HUES6 (cell line): ENCODE results near the gene ZNF138.
"Not testable (repeated sequence)": the region's sequence is repeated elsewhere in the genome, so short reads cannot be mapped to it uniquely, and the experiment has no call there.

ENCODE experiments used
- H3K27ac ChIP-seq: 2 replicates; pipeline ENCODE4 v1.7.0; 2013; ENCODE audit warnings: low read depth, mild to moderate bottlenecking, low read length, inconsistent platforms
- H3K27me3 ChIP-seq: 2 replicates; pipeline ENCODE4 v1.6.1; 2013; ENCODE audit warnings: low read length; ENCODE audit not compliant: control insufficient read depth, insufficient read depth
- H3K36me3 ChIP-seq: 2 replicates; pipeline ENCODE4 v1.6.1; 2013; ENCODE audit warnings: low read length; ENCODE audit not compliant: control insufficient read depth, insufficient read depth
- H3K4me1 ChIP-seq: 2 replicates; pipeline ENCODE4 v1.6.1; 2013; ENCODE audit warnings: low read length; ENCODE audit not compliant: control insufficient read depth, insufficient read depth
- H3K4me3 ChIP-seq: 2 replicates; pipeline ENCODE4 v1.5.1; 2013; ENCODE audit warnings: low read depth, low read length
- H3K9ac ChIP-seq: one replicate; pipeline ENCODE4 v1.6.1; 2013; ENCODE audit warnings: mild to moderate bottlenecking, low read length
- H3K9me3 ChIP-seq: 2 replicates; pipeline ENCODE4 v1.6.1; 2013; ENCODE audit warnings: low read depth, low read length; ENCODE audit not compliant: control insufficient read depth, insufficient read depth

The ZNF138 gene

DNA sequence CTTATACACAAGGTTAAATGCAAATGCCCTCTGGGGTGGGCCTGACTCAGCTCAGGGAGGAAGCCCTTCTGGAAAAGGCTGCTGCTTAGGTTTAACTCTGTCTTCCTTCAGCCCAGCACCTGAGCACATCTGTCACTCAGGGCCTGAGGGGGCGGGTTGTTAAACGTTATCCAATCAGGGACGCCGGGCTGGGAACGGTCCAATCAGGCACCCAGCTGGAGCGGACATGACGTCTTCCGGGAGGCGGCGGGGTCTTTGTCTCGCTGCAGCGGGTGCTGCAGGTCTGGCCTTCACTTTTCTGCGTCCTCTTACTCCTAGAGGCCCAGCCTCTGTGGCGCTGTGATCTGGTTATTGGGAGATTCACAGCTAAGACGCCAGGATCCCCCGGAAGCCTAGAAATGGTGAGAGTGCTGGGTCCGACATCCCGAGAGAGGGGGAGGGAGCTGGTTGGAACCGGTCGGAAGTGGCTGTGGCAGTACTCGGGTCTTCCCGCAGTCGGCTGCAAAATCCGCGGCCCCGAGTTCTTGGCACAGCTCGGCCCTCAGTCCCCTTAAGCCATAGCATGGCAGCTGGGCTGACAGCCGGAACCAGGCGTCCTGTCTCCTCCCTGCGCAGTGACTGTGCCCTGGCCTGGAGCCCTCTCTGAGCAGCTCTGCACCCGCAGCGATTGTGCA, at the start of gene ZNF138:
Gene ZNF138, plus strand, starts transcription at position 258 of the 674 bp plus-strand sequence. Its CDS starts 141 bp downstream, at position 399.
- H3K4me3 ChIP-seq = peak within 1 kb of the TSS; percentile 81
- H3K36me3 ChIP-seq = peaks cover 20% of the 10 kb centered on the region
- no peaks in the 10 kb centered on the region for H3K27me3 ChIP-seq
- H3K9me3 ChIP-seq = no peaks in the 10 kb centered on the region
- H3K27ac ChIP-seq = peak within 1 kb of the TSS; percentile 61; the same call in 1 of the 2 replicates
- H3K4me1 ChIP-seq = peaks cover 7% of the 10 kb centered on the region; the same call in 1 of the 2 replicates
- H3K9ac ChIP-seq = peak within 1 kb of the TSS; percentile 85

DNA sequence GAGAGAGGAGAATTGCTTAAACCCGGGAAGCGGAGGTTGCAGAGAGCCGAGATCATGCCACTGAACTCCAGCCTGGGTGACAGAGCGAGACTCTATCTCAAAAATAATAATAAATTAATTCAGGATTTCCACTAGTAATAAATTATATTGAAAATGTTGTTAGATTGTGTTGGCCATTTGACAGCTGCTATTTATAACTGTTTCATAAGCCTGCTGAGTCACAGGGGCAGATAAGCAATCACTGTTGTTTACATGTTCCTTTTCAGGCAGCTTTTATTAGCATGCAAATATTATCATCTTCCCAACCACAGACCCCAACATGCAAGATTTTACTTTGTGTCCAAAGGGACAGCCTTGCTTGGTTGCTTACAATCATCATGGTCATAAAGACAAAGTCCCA, 49.5 kb upstream of the ZNF138 start:
- H3K4me1 ChIP-seq = no peaks in the 10 kb centered on the region
- no peaks in the 10 kb centered on the region for H3K36me3 ChIP-seq
- H3K9me3 ChIP-seq = peaks cover 35% of the 10 kb centered on the region
- H3K4me3 ChIP-seq = no peak overlapping the region
- no peak overlapping the region for H3K27ac ChIP-seq
- H3K9ac ChIP-seq = no peak overlapping the region
- H3K27me3 ChIP-seq = no peaks in the 10 kb centered on the region

DNA sequence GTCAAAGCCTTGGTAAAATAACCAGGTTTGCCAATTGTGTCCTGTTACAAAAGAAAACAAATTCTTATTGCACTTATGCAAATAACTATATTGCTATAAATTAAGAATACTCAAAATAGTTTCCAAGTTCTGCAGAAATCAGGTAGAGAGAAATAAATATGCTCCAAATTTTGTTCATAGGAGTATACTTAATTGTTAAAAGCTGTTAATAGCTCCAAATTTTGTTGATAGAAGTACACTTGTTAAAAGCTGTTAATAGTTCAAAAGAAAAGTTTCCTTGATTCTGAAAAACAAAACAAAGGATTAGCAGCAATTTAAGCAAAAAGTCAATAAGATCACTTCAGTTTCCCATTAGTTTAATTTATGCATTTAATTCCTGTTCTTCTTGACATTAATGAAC, 46.4 kb upstream of the ZNF138 start:
- Histone ChIP-seq H3K27ac (no peak overlapping the region), H3K4me3 (no peak overlapping the region), H3K27me3 (no peaks in the 10 kb centered on the region), H3K9me3 (peaks cover 37% of the 10 kb centered on the region), H3K4me1 (no peaks in the 10 kb centered on the region), H3K9ac (no peak overlapping the region), H3K36me3 (no peaks in the 10 kb centered on the region)

DNA sequence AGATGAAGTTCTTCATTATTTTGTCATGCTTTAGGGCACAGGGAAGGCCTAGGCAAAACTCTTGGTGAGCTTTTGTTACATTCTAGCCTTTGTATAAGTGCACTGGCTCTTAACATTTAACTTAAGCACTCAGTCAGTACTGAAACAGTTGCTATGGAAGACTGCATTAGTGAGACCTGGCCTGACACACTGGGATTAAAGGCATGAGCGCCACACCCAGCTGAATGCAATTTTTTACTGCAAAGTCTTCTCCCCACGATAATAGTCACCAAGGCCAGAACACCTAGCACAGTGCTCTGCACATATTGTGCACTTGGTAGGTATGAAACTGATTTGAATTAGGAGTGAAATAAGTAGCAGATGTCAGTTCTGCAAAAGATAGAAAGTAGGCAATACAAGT, 41.2 kb upstream of the ZNF138 start:
- H3K9me3 ChIP-seq = peaks cover 36% of the 10 kb centered on the region
- H3K36me3 ChIP-seq = no peaks in the 10 kb centered on the region
- H3K4me1 ChIP-seq = no peaks in the 10 kb centered on the region
- no peak overlapping the region for H3K4me3 ChIP-seq
- H3K27ac ChIP-seq = no peak overlapping the region
- H3K27me3 ChIP-seq = no peaks in the 10 kb centered on the region
- H3K9ac ChIP-seq = no peak overlapping the region

DNA sequence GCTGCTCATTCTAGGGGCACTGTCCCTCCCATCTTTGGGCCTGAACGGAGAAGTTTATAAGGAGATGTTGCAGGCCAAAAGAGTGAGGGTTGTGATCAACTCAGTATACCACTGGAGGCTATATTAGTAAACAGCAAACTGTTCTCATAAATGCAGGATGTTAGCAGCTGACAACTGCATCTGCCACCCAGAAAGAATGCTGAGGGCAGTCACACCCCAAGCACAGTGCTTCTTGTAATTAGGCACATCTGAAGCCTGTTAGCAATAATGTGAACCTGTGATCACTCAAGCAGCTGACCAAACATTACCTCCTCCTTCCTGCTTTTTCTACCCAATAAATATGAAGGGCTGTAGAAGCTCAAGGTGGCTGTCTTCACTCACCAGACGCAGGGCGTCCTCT, 38.4 kb upstream of the ZNF138 start:
- Histone ChIP-seq H3K4me1 (no peaks in the 10 kb centered on the region), H3K9ac (no peak overlapping the region), H3K4me3 (no peak overlapping the region), H3K9me3 (peaks cover 32% of the 10 kb centered on the region; the same call in 1 of the 2 replicates), H3K27ac (no peak overlapping the region), H3K27me3 (no peaks in the 10 kb centered on the region), H3K36me3 (no peaks in the 10 kb centered on the region)

DNA sequence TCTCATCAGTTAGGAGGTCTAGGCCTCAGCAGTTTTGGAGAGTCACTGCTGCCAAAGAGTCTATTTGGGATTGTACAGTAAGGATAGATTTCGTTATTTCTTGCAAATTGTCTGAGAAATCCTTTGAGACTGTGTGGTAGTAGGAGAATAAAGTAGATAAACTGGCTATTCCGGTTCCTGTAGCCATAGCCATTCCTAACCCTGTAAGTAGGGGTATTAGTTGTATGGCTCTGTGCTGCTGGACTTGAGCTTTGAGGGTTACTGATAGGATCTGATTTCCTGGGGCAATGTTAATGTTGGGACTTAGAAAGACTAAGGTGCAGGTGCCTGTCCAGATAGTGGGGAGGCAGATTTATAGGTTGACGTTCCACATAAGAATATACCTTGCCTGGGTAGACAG, 36.1 kb upstream of the ZNF138 start:
- H3K27ac ChIP-seq = no peak overlapping the region
- H3K9ac ChIP-seq = no peak overlapping the region
- H3K36me3 ChIP-seq = no peaks in the 10 kb centered on the region
- no peaks in the 10 kb centered on the region for H3K27me3 ChIP-seq
- no peaks in the 10 kb centered on the region for H3K4me1 ChIP-seq
- H3K9me3 ChIP-seq = peaks cover 27% of the 10 kb centered on the region; the same call in 1 of the 2 replicates
- no peak overlapping the region for H3K4me3 ChIP-seq

DNA sequence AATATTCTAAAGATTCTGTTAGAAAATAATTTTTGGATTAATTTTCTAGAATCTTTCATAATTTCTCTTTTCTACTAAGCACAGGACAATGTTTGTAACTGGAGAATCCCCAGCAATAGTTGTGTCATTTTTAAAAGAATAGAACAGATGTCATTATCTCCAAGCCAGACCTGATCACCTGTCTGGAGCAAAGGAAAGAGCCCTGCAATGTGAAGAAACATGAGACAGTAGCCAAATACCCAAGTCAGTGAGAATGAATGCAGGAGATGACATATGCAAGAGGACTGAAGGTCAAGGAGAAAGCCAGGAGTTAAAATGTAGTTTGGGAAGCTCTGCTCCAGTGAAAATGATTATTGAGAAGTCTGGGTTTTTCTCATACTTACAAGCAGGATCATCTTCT, 25.4 kb upstream of the ZNF138 start:
- H3K4me1 ChIP-seq = no peaks in the 10 kb centered on the region
- no peak overlapping the region for H3K9ac ChIP-seq
- no peak overlapping the region; the same call in 1 of the 2 replicates for H3K4me3 ChIP-seq
- no peaks in the 10 kb centered on the region for H3K36me3 ChIP-seq
- H3K27me3 ChIP-seq = no peaks in the 10 kb centered on the region; the same call in 1 of the 2 replicates
- H3K9me3 ChIP-seq = no peaks in the 10 kb centered on the region; the same call in 1 of the 2 replicates
- no peak overlapping the region for H3K27ac ChIP-seq

DNA sequence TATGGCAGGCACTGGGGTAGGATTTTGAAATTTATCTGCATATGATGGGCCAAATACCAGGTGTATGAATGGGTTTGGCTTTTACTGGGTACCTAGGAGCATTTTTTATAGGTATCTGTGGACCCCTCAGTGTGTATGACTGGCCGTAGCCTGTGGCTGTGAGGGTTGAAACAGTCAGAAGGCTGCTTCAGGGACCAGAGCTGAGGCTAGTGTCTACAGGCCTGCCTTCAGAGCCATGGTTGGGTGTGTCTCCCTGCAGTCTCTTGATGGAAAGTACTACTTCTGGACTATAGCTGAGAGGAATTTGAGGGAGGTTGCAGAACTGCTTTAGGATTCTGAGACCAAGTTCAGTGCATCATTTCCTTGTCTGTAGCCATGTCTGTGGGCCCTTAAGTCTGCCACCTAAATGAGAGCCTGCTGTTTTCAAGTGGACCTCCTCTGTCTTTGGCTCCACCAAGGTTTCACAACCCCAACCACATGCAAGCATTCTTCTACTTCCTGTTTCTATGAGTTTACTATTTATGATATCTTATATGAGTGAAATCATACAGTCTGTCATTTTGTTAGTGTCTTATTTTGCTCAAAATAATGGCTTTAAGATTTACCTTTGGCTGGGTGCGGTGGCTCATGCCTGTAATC, 19.9 kb upstream of the ZNF138 start:
- H3K9me3 ChIP-seq = peaks cover 7% of the 10 kb centered on the region; the same call in 1 of the 2 replicates
- no peak overlapping the region for H3K27ac ChIP-seq
- H3K36me3 ChIP-seq = no peaks in the 10 kb centered on the region
- no peak overlapping the region for H3K9ac ChIP-seq
- no peak overlapping the region for H3K4me3 ChIP-seq
- no peaks in the 10 kb centered on the region for H3K4me1 ChIP-seq
- no peaks in the 10 kb centered on the region for H3K27me3 ChIP-seq

DNA sequence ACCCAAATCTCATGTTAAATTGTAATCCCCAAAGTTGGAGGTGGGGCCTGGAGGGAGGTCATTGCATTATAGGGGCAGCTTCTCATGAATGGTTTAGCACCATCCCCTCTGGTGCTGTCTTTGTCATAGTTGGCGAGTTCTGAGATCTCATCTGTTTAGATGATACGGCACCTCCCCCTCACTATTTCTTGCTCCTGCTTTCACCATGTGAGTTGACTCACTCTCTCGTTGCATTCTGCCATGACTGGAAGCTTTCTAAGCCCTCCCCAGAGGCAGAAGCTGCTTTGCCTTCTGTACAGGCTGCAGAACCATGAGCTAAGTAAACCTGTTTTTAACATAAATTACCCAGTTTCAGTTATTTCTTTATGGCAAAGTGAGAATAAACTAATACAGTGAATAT, 18.9 kb upstream of the ZNF138 start:
- peaks cover 15% of the 10 kb centered on the region; the same call in 1 of the 2 replicates for H3K9me3 ChIP-seq
- no peaks in the 10 kb centered on the region for H3K4me1 ChIP-seq
- H3K36me3 ChIP-seq = no peaks in the 10 kb centered on the region

DNA sequence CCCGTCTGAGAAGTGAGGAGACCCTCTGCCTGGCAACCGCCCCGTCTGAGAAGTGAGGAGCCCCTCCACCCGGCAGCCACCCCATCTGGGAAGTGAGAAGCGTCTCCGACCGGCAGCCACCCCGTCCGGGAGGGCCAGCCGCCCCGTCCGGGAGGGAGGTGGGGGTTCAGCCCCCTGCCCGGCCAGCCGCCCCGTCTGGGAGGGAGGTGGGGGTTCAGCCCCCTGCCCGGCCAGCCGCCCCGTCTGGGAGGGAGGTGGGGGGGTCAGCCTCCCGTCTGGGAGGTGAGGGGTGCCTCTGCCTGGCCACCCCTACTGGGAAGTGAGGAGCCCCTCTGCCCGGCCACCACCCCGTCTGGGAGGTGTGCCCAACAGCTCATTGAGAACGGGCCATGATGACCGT, 9.4 kb upstream of the ZNF138 start:
- peaks cover 11% of the 10 kb centered on the region; the same call in 1 of the 2 replicates for H3K9me3 ChIP-seq
- H3K4me1 ChIP-seq, H3K27me3 ChIP-seq, H3K9ac ChIP-seq, H3K36me3 ChIP-seq, H3K27ac ChIP-seq, H3K4me3 ChIP-seq: not testable (repeated sequence)

More for the DNA sequence above, 18.9 kb upstream of the ZNF138 start:
- Histone ChIP-seq H3K9ac (no peak overlapping the region), H3K4me3 (no peak overlapping the region), H3K27ac (no peak overlapping the region), H3K27me3 (no peaks in the 10 kb centered on the region)

DNA sequence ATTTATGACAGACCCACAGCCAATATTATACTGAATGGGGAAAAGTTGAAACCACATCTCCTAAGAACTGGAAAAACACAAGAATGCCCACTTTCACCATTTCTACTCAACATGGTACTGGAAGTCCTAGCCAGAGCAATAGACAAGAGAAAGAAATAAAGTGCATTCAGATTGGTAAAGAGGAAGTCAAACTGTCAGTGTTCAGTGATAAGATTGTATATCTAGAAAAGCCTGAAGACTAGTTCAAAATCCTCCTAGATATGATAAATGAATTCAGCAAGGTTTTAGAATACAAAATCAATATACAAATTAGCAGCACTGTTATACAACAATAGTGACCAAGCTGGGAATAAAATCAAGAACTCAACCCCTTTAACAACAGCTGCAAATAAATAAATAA, 6.9 kb upstream of the ZNF138 start:
- H3K4me1 ChIP-seq = no peaks in the 10 kb centered on the region
- no peaks in the 10 kb centered on the region for H3K27me3 ChIP-seq
- H3K36me3 ChIP-seq = no peaks in the 10 kb centered on the region
- no peak overlapping the region for H3K27ac ChIP-seq
- peaks cover 3% of the 10 kb centered on the region; the same call in 1 of the 2 replicates for H3K9me3 ChIP-seq
- no peak overlapping the region for H3K4me3 ChIP-seq
- no peak overlapping the region for H3K9ac ChIP-seq
